Measurements from ENCODE around the gene FHOD3.

Gene FHOD3

DNA sequence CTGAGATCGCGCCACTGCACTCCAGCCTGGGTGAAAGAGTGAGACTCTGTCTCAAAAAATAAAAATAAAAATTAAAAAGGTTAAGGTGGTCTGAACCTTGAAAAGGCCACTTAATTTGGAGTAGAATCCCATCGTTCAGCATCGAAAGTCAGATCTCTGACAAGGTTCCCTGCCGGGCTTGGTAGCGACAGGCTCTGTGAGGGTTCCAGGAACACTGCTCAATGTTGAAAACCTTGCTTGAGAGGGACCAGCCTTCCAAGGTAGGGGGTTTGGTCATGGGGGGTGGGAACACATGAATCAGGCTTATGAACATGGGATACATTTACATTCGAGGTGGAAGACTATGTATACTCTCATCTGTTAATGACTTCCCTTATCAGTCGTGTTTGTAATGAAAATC, 232.2 kb downstream of the FHOD3 start:
- TF ChIP-seq EZH2 (optimal IDR thresholded peaks at IDR 0.05; ENCODE audit: low read depth, low read length) (no peak), EZH2phosphoT487 (IDR thresholded peaks at IDR 0.05; ENCODE audit: low read length) (no peak)
- TF ChIP-seq, protein P1, sequence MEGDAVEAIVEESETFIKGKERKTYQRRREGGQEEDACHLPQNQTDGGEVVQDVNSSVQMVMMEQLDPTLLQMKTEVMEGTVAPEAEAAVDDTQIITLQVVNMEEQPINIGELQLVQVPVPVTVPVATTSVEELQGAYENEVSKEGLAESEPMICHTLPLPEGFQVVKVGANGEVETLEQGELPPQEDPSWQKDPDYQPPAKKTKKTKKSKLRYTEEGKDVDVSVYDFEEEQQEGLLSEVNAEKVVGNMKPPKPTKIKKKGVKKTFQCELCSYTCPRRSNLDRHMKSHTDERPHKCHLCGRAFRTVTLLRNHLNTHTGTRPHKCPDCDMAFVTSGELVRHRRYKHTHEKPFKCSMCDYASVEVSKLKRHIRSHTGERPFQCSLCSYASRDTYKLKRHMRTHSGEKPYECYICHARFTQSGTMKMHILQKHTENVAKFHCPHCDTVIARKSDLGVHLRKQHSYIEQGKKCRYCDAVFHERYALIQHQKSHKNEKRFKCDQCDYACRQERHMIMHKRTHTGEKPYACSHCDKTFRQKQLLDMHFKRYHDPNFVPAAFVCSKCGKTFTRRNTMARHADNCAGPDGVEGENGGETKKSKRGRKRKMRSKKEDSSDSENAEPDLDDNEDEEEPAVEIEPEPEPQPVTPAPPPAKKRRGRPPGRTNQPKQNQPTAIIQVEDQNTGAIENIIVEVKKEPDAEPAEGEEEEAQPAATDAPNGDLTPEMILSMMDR (IDR thresholded peaks at IDR 0.05; ENCODE audit: low read length) = no peak
- no peak for DNase-seq
- H3K27ac ChIP-seq (ENCODE audit: low read length) = no peak overlapping the region
- no peaks in the 10 kb centered on the region for H3K9me3 ChIP-seq (replicated peaks; ENCODE audit: insufficient read depth, low read length)
- no peaks in the 10 kb centered on the region for H3K79me2 ChIP-seq (ENCODE audit: low read length)
- H4K20me1 ChIP-seq (ENCODE audit: insufficient read depth, low read length) = no peaks in the 10 kb centered on the region
- no peaks in the 10 kb centered on the region for H3F3A ChIP-seq (ENCODE audit: insufficient read depth, low read length)
- no peaks in the 10 kb centered on the region for H3K9me2 ChIP-seq (replicated peaks; ENCODE audit: insufficient read depth, low read length)
- H3K4me2 ChIP-seq (ENCODE audit: low read depth, low read length) = no peak overlapping the region
- H3K9ac ChIP-seq (ENCODE audit: low read length) = no peak overlapping the region
- no peaks in the 10 kb centered on the region for H3K36me3 ChIP-seq (replicated peaks; ENCODE audit: insufficient read depth, low read length)
- H3K4me3 ChIP-seq (ENCODE audit: low read length) = no peak overlapping the region
- H2AFZ ChIP-seq (ENCODE audit: low read length) = no peak overlapping the region
- H3K27me3 ChIP-seq (replicated peaks; ENCODE audit: insufficient read depth, low read length) = no peaks in the 10 kb centered on the region
- H3K4me1 ChIP-seq (ENCODE audit: low read length) = 0 out of 2 replicates have a peak, but pooled peaks cover 4% of the 10 kb centered on the region

DNA sequence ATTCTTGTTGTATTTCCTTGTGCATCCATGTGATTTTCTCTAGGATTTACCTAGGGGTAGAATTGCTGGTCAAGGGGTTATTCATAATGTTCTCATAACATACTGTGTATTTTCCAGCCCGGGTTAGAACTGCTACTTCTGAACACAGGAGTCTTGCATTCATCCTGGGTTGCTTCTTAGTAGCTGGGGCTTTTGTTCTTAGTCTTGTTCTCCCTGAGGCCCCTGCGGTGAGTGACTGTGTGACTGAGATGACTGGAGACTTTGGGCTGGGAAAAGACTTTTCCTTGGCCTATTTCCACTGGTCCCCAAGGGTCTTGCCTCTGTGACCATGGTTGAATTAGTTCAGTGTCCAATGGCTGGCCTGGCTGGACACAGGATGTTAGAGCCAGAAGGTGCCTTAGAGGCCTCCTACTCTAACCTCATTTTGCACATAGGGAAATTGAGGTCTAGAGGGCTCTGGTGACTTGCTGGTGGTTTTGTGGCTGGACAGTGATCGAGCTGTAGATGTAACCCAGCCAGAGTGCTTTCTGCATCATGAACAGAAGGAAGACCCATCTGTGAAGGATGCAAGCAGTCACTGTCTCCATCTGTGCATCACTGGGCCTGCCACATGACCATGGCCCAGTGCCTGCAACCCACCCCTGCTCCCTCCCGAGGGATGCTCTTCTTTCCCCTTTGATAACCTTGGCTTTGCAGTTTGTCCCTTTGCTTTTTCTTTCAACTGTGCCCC, 233.3 kb downstream of the FHOD3 start:
- Histone ChIP-seq H3K36me3 (replicated peaks; ENCODE audit: insufficient read depth, low read length) (no peaks in the 10 kb centered on the region), H3K79me2 (ENCODE audit: low read length) (no peaks in the 10 kb centered on the region), H3K9me2 (replicated peaks; ENCODE audit: insufficient read depth, low read length) (no peaks in the 10 kb centered on the region), H3K27ac (ENCODE audit: low read length) (no peak overlapping the region), H4K20me1 (ENCODE audit: insufficient read depth, low read length) (no peaks in the 10 kb centered on the region), H2AFZ (ENCODE audit: low read length) (no peak overlapping the region), H3F3A (ENCODE audit: insufficient read depth, low read length) (no peaks in the 10 kb centered on the region), H3K9me3 (replicated peaks; ENCODE audit: insufficient read depth, low read length) (no peaks in the 10 kb centered on the region), H3K4me2 (ENCODE audit: low read depth, low read length) (no peak overlapping the region), H3K4me1 (ENCODE audit: low read length) (0 out of 2 replicates have a peak, but pooled peaks cover 4% of the 10 kb centered on the region), H3K4me3 (ENCODE audit: low read length) (no peak overlapping the region), H3K27me3 (replicated peaks; ENCODE audit: insufficient read depth, low read length) (no peaks in the 10 kb centered on the region), H3K9ac (ENCODE audit: low read length) (no peak overlapping the region)
- DNase-seq = no peak
- TF ChIP-seq, protein P1 (IDR thresholded peaks at IDR 0.05; ENCODE audit: low read length) = no peak
- TF ChIP-seq EZH2 (optimal IDR thresholded peaks at IDR 0.05; ENCODE audit: low read depth, low read length) (no peak), EZH2phosphoT487 (IDR thresholded peaks at IDR 0.05; ENCODE audit: low read length) (no peak)

DNA sequence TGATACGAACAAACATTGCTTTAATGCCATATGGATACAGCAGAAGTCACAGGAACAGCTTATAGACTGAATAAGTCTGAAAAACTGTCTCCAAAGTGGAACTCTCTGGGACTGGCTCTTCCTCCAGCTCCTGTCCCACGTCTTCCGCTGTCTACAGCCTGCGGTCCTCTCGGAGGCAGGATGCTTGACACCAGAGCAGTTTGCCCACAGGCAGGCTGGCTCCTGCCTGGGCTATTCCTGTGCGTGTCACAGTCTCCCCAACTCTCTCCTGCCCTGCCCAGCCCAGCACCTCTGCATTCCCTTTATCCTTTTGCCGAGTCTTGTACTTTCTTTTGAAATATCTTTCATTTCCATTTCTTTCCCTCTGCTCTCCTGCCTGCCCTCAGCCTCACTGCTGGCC, 234.1 kb downstream of the FHOD3 start:
- no peak overlapping the region for H3K9ac ChIP-seq (ENCODE audit: low read length)
- H3K36me3 ChIP-seq (replicated peaks; ENCODE audit: insufficient read depth, low read length) = no peaks in the 10 kb centered on the region
- no peak overlapping the region for H3K4me3 ChIP-seq (ENCODE audit: low read length)
- H3K4me1 ChIP-seq (ENCODE audit: low read length) = 0 out of 2 replicates have a peak, but pooled peaks cover 4% of the 10 kb centered on the region
- H3K79me2 ChIP-seq (ENCODE audit: low read length) = no peaks in the 10 kb centered on the region
- no peaks in the 10 kb centered on the region for H3K9me2 ChIP-seq (replicated peaks; ENCODE audit: insufficient read depth, low read length)
- no peaks in the 10 kb centered on the region for H3K9me3 ChIP-seq (replicated peaks; ENCODE audit: insufficient read depth, low read length)
- DNase-seq = no peak
- TF ChIP-seq EZH2phosphoT487 (IDR thresholded peaks at IDR 0.05; ENCODE audit: low read length) (no peak), EZH2 (optimal IDR thresholded peaks at IDR 0.05; ENCODE audit: low read depth, low read length) (no peak)
- TF ChIP-seq, protein P1 (IDR thresholded peaks at IDR 0.05; ENCODE audit: low read length) = no peak
- no peak overlapping the region for H3K4me2 ChIP-seq (ENCODE audit: low read depth, low read length)
- no peak overlapping the region for H3K27ac ChIP-seq (ENCODE audit: low read length)
- H3K27me3 ChIP-seq (replicated peaks; ENCODE audit: insufficient read depth, low read length) = no peaks in the 10 kb centered on the region
- H4K20me1 ChIP-seq (ENCODE audit: insufficient read depth, low read length) = no peaks in the 10 kb centered on the region
- no peak overlapping the region for H2AFZ ChIP-seq (ENCODE audit: low read length)
- H3F3A ChIP-seq (ENCODE audit: insufficient read depth, low read length) = no peaks in the 10 kb centered on the region

Data from MM.1S (cell line).